Keratinocyte (primary cell): ENCODE data around the gene MGAT3. TPM values are rescaled to one million over a fixed set of nuclear protein-coding genes. Genes with fewer than 3 reads are reported as not detected.

ENCODE experiments used
- DNase-seq: peaks from one replicate; pipeline ENCODE4 v3.0.0-alpha.2; 2011; ENCODE audit warnings: low read depth, missing footprints, low spot score
- FAIRE-seq: peaks from 2 replicates; lab custom pipeline; 2011; peaks lifted over from hg19 to GRCh38; lab: Jason Lieb, UNC
- H2AFZ ChIP-seq: 2 replicates; pipeline ENCODE4 v1.6.0; 2012; ENCODE audit warnings: low read length, control low read depth, inconsistent platforms; ENCODE audit not compliant: control insufficient read depth
- H3K27ac ChIP-seq: 2 replicates; pipeline ENCODE4 v1.5.1; 2011; ENCODE audit warnings: low read length; ENCODE audit not compliant: control insufficient read depth, insufficient read depth
- H3K27me3 ChIP-seq: 3 replicates; pipeline ENCODE4 v1.6.0; 2011; ENCODE audit warnings: low read length; ENCODE audit not compliant: control insufficient read depth, insufficient read depth; ENCODE audit errors: extremely low read depth
- H3K36me3 ChIP-seq, 2 experiments: 2 replicates in 1 of 2; 3 replicates in 1 of 2; pipeline ENCODE4 v1.5.1; 2011; ENCODE audit warnings: low read length in 2 of 2, mild to moderate bottlenecking in 1 of 2; ENCODE audit not compliant: control insufficient read depth in 2 of 2, insufficient read depth in 2 of 2; ENCODE audit errors: extremely low read depth in 1 of 2
- H3K4me1 ChIP-seq: 3 replicates; pipeline ENCODE4 v1.5.1; 2011; ENCODE audit warnings: low read length; ENCODE audit not compliant: control insufficient read depth, insufficient read depth; ENCODE audit errors: extremely low read depth
- H3K4me2 ChIP-seq: 3 replicates; pipeline ENCODE4 v1.6.0; 2011; ENCODE audit warnings: low read depth, low read length; ENCODE audit not compliant: control insufficient read depth, insufficient read depth; ENCODE audit errors: extremely low read depth
- H3K4me3 ChIP-seq, 3 experiments: fragments of 200-600 bp in 1 of 3; sonication (generic) in 1 of 3; 2 replicates in 2 of 3; 3 replicates in 1 of 3; pipeline ENCODE4 v1.5.1; 2011 to 2016; ENCODE audit warnings: low read length in 3 of 3, mild to moderate bottlenecking in 3 of 3, control low read depth in 2 of 3, inconsistent platforms in 1 of 3, low read depth in 1 of 3, mixed read lengths in 1 of 3, mixed run types in 1 of 3, moderate library complexity in 1 of 3; ENCODE audit not compliant: control insufficient read depth in 2 of 3, insufficient read depth in 2 of 3; ENCODE audit errors: extremely low read depth in 1 of 3
- H3K79me2 ChIP-seq: 2 replicates; pipeline ENCODE4 v1.6.0; 2012; ENCODE audit warnings: low read length; ENCODE audit not compliant: control insufficient read depth, insufficient read depth
- H3K9ac ChIP-seq: 3 replicates; pipeline ENCODE4 v1.6.0; 2011; ENCODE audit warnings: low read length; ENCODE audit not compliant: control insufficient read depth, insufficient read depth; ENCODE audit errors: extremely low read depth
- H3K9me1 ChIP-seq: 3 replicates; pipeline ENCODE4 v1.6.0; 2011; ENCODE audit warnings: low read length; ENCODE audit not compliant: control insufficient read depth, insufficient read depth; ENCODE audit errors: extremely low read depth
- H3K9me3 ChIP-seq: 2 replicates; pipeline ENCODE4 v1.5.1; 2012; ENCODE audit warnings: low read depth, low read length; ENCODE audit not compliant: control insufficient read depth
- H4K20me1 ChIP-seq: 3 replicates; pipeline ENCODE4 v1.6.0; 2011; ENCODE audit warnings: low read length; ENCODE audit not compliant: control insufficient read depth, insufficient read depth; ENCODE audit errors: extremely low read depth
- CTCF ChIP-seq, 3 experiments: IDR thresholded peaks in 1 of 3; conservative IDR thresholded peaks in 1 of 3; optimal IDR thresholded peaks in 1 of 3; 2 replicates in 2 of 3; 3 replicates in 1 of 3; pipeline versions ENCODE3 to v1.5.1; 2011; ENCODE audit warnings: low read length in 3 of 3, mild to moderate bottlenecking in 3 of 3, moderate library complexity in 2 of 3, control low read depth in 1 of 3, inconsistent platforms in 1 of 3; ENCODE audit not compliant: insufficient read depth in 2 of 3; ENCODE audit errors: extremely low read depth in 1 of 3
- EZH2 ChIP-seq: IDR thresholded peaks from one replicate; pipeline ENCODE4 v1.6.1; 2012; ENCODE audit warnings: inconsistent platforms, mild to moderate bottlenecking, low read length, moderate library complexity
- dilution Hi-C: fragments of 300-500 bp; cut with MboI; formaldehyde crosslinking; loops from one replicate; pipeline ENCODE4 v1.7.0; 2020; ENCODE audit warnings: low sequenced_read_pairs; ENCODE audit not compliant: extremely low pct_ligation_motif_present
- polyA plus RNA-seq, 5 experiments: library from polyadenylated mRNA; depleted of rRNA in 3 of 5; stranded (reverse) in 3 of 5; stranded (forward) in 1 of 5; unstranded in 1 of 5; fragments of >200 nt; gene quantifications; 1 replicate in 1 of 5; 2 replicates in 3 of 5; 3 replicates in 1 of 5; pipeline versions ENCODE4 v1.2.1 to v1.2.3, GENCODE V29; 2011 to 2012; ENCODE audit warnings: missing spikeins in 2 of 5, low read depth in 1 of 5, low replicate concordance in 1 of 5

MGAT3 gene
- polyA plus RNA-seq, 1 donor (not counting 4 experiments of a cell fraction or from before 2014, with no cell fraction given) = not detected

GRCh38 chr22:39497429-39497828 lies 40.6 kb downstream of the MGAT3 start:
- Histone ChIP-seq H2AFZ (no peak overlapping the region), H3K9me3 (no peaks in the 10 kb centered on the region), H3K4me3 (no peak overlapping the region), H3K27me3 (no peaks in the 10 kb centered on the region), H3K9me1 (no peaks in the 10 kb centered on the region), H3K9ac (no peak overlapping the region), H3K27ac (no peak overlapping the region), H3K4me2 (no peak overlapping the region), H4K20me1 (no peaks in the 10 kb centered on the region), H3K36me3 (no peaks in the 10 kb centered on the region), H3K4me1 (peaks cover 10% of the 10 kb centered on the region), H3K79me2 (peaks cover 3% of the 10 kb centered on the region)
- TF ChIP-seq EZH2 (no peak), CTCF (optimal IDR thresholded peaks at IDR 0.05 in 1 of 3, IDR thresholded peaks at IDR 0.05 in 1 of 3, conservative IDR thresholded peaks at IDR 0.05 in 1 of 3; ENCODE audit: extremely low read depth in 1 of 3, insufficient read depth in 2 of 3, low read length in 3 of 3) (no peak)
- DNase-seq = no peak
- FAIRE-seq = no peak
- dilution Hi-C loops = no loop called here

GRCh38 chr22:39498368-39498767 lies 41.6 kb downstream of the MGAT3 start:
- Histone ChIP-seq H3K9me3 (no peaks in the 10 kb centered on the region), H3K27ac (no peak overlapping the region), H3K9me1 (no peaks in the 10 kb centered on the region), H2AFZ (no peak overlapping the region), H3K4me3 (no peak overlapping the region), H3K36me3 (no peaks in the 10 kb centered on the region), H3K4me2 (no peak overlapping the region), H4K20me1 (no peaks in the 10 kb centered on the region), H3K27me3 (no peaks in the 10 kb centered on the region), H3K79me2 (peaks cover 13% of the 10 kb centered on the region), H3K9ac (no peak overlapping the region), H3K4me1 (peaks cover 14% of the 10 kb centered on the region)
- DNase-seq (no peak), FAIRE-seq (no peak)
- dilution Hi-C loops = no loop called here
- no peak for TF ChIP-seq CTCF (optimal IDR thresholded peaks at IDR 0.05 in 1 of 3, IDR thresholded peaks at IDR 0.05 in 1 of 3, conservative IDR thresholded peaks at IDR 0.05 in 1 of 3; ENCODE audit: extremely low read depth in 1 of 3, insufficient read depth in 2 of 3, low read length in 3 of 3)
- TF ChIP-seq EZH2 = no peak
